GM23338 (cell line): ENCODE measurements around the gene SBSN. TPM values are rescaled to one million over a fixed set of nuclear protein-coding genes. Genes with fewer than 3 reads are reported as not detected.

Source experiments
- ATAC-seq: fragments of 200-7000 bp; cut with Tn5 transposase; 3 replicates; pipeline ENCODE4 v1.9.1; 2020
- DNase-seq: peaks from one replicate; pipeline ENCODE4 v3.0.0-alpha.2; 2015; ENCODE audit warnings: low spot score
- H2AFZ ChIP-seq: fragments of 200-600 bp; sonication (generic); 2 replicates; pipeline ENCODE4 v1.8.0; 2016; ENCODE audit warnings: antibody characterized with exemption, mild to moderate bottlenecking, moderate library complexity
- H3F3A ChIP-seq: fragments of 200-600 bp; sonication (generic); replicated peaks from 2 replicates; pipeline ENCODE4 v1.8.0; 2017; ENCODE audit warnings: antibody characterized with exemption, mixed run types, low read depth
- H3K27ac ChIP-seq: fragments of 200-600 bp; sonication (generic); 2 replicates; pipeline ENCODE4 v1.6.1; 2016; ENCODE audit warnings: low read depth
- H3K27me3 ChIP-seq: fragments of 200-600 bp; sonication (generic); 2 replicates; pipeline ENCODE4 v1.8.0; 2016; ENCODE audit warnings: mild to moderate bottlenecking, mixed run types, moderate library complexity; ENCODE audit not compliant: insufficient read depth
- H3K36me3 ChIP-seq: fragments of 200-600 bp; sonication (generic); 2 replicates; pipeline ENCODE4 v1.8.0; 2016; ENCODE audit warnings: mild to moderate bottlenecking; ENCODE audit not compliant: insufficient read depth
- H3K4me1 ChIP-seq: fragments of 200-600 bp; sonication (generic); 2 replicates; pipeline ENCODE4 v1.8.0; 2016; ENCODE audit warnings: mild to moderate bottlenecking, moderate library complexity; ENCODE audit not compliant: insufficient read depth
- H3K4me2 ChIP-seq: fragments of 200-600 bp; sonication (generic); 2 replicates; pipeline ENCODE4 v1.7.1; 2017; ENCODE audit warnings: mixed run types
- H3K4me3 ChIP-seq: fragments of 200-600 bp; sonication (generic); 2 replicates; pipeline ENCODE4 v1.6.1; 2016; ENCODE audit warnings: mixed run types
- H3K79me2 ChIP-seq: fragments of 200-600 bp; sonication (generic); replicated peaks from 2 replicates; pipeline ENCODE4 v1.8.0; 2017; ENCODE audit warnings: mild to moderate bottlenecking; ENCODE audit not compliant: insufficient read depth
- H3K9me2 ChIP-seq: fragments of 200-600 bp; sonication (generic); 2 replicates; pipeline ENCODE4 v1.8.0; 2017; ENCODE audit not compliant: insufficient read depth
- H4K20me1 ChIP-seq: fragments of 200-600 bp; sonication (generic); replicated peaks from 2 replicates; pipeline ENCODE4 v1.8.0; 2017; ENCODE audit warnings: mild to moderate bottlenecking; ENCODE audit not compliant: insufficient read depth
- H3K27ac Mint-ChIP-seq: 2 replicates; pipeline ENCODE4 v1.8.0; 2020; ENCODE audit warnings: inconsistent platforms, mild to moderate bottlenecking, moderate library complexity, mixed read lengths
- H3K27me3 Mint-ChIP-seq: 3 replicates; pipeline ENCODE4 v1.8.0; 2022; ENCODE audit warnings: low read depth, mild to moderate bottlenecking, moderate library complexity, mixed read lengths, inconsistent platforms; ENCODE audit not compliant: insufficient read depth, poor library complexity
- H3K36me3 Mint-ChIP-seq: 3 replicates; pipeline ENCODE4 v1.8.0; 2021; ENCODE audit warnings: low read depth, mild to moderate bottlenecking, inconsistent platforms, moderate library complexity, mixed read lengths
- H3K4me1 Mint-ChIP-seq: 3 replicates; pipeline ENCODE4 v1.8.0; 2020; ENCODE audit warnings: mild to moderate bottlenecking, inconsistent platforms, mixed read lengths
- H3K4me3 Mint-ChIP-seq: 3 replicates; pipeline ENCODE4 v1.8.0; 2021; ENCODE audit warnings: moderate library complexity, mild to moderate bottlenecking, inconsistent platforms, mixed read lengths
- H3K9me3 Mint-ChIP-seq: 3 replicates; pipeline ENCODE4 v1.8.0; 2020; ENCODE audit warnings: moderate library complexity, mild to moderate bottlenecking, inconsistent platforms, mixed read lengths
- CREB1 ChIP-seq: fragments of 250-450 bp; sonication (Bioruptor Pico); IDR thresholded peaks from 2 replicates; pipeline ENCODE4 v1.5.0; 2020; ENCODE audit warnings: low read depth, mild to moderate bottlenecking, moderate library complexity
- STAT1 ChIP-seq: IDR thresholded peaks from one replicate; pipeline ENCODE4 v1.6.1; 2016; ENCODE audit warnings: antibody characterized with exemption; ENCODE audit not compliant: unreplicated experiment
- ZNF331 ChIP-seq: fragments of 250-450 bp; sonication (Bioruptor Pico); IDR thresholded peaks from 2 replicates; pipeline ENCODE4 v1.5.0; 2020; ENCODE audit warnings: low read depth, mild to moderate bottlenecking, moderate library complexity
- polyA plus RNA-seq: library from polyadenylated mRNA; unstranded; fragments of >200 nt; fragmentation: Nextera tagmentation; extraction: Ambion mirVana; gene quantifications from 2 replicates; pipeline ENCODE4 v1.2.1, GENCODE V29; 2016
- total RNA-seq: library from RNA; depleted of rRNA; stranded (reverse); fragments of >200 nt; shearing (Covaris generic); gene quantifications from 2 replicates; pipeline ENCODE4 v1.2.3, GENCODE V29; 2014
- TF ChIP-seq, protein P1 (sequence below): IDR thresholded peaks from one replicate; pipeline ENCODE4 v1.6.1; 2018; ENCODE audit warnings: antibody characterized with exemption; ENCODE audit not compliant: unreplicated experiment
- TF ChIP-seq, protein P2 (sequence below): IDR thresholded peaks from 2 replicates; pipeline ENCODE4 v1.6.1; 2016; ENCODE audit warnings: antibody characterized with exemption

Gene SBSN
- total and polyA plus RNA-seq, 2 experiments from 2014 or later: 0.39 TPM; not detected in 1

- Mint-ChIP-seq H3K36me3 (peaks cover 94% of the 10 kb centered on the region), H3K4me3 (no peak overlapping the region), H3K27ac (peak overlapping the region; percentile 56; the same call in 1 of the 2 replicates), H3K27me3 (peaks cover 23% of the 10 kb centered on the region), H3K9me3 (no peaks in the 10 kb centered on the region), H3K4me1 (peaks cover 14% of the 10 kb centered on the region)
- Histone ChIP-seq H3K27me3 (no peaks in the 10 kb centered on the region), H3K4me2 (no peak overlapping the region), H3K36me3 (peaks cover 29% of the 10 kb centered on the region), H3K27ac (no peak overlapping the region), H3K79me2 (0 out of 2 replicates have a peak, but pooled peaks cover 5% of the 10 kb centered on the region), H3K9me2 (no peaks in the 10 kb centered on the region), H3K4me1 (no peaks in the 10 kb centered on the region), H3F3A (peaks cover 9% of the 10 kb centered on the region; the same call in 1 of the 2 replicates), H2AFZ (no peak overlapping the region), H3K4me3 (no peak overlapping the region), H4K20me1 (peaks cover 13% of the 10 kb centered on the region)
- ATAC-seq: no peak
- TF ChIP-seq, protein P1, sequence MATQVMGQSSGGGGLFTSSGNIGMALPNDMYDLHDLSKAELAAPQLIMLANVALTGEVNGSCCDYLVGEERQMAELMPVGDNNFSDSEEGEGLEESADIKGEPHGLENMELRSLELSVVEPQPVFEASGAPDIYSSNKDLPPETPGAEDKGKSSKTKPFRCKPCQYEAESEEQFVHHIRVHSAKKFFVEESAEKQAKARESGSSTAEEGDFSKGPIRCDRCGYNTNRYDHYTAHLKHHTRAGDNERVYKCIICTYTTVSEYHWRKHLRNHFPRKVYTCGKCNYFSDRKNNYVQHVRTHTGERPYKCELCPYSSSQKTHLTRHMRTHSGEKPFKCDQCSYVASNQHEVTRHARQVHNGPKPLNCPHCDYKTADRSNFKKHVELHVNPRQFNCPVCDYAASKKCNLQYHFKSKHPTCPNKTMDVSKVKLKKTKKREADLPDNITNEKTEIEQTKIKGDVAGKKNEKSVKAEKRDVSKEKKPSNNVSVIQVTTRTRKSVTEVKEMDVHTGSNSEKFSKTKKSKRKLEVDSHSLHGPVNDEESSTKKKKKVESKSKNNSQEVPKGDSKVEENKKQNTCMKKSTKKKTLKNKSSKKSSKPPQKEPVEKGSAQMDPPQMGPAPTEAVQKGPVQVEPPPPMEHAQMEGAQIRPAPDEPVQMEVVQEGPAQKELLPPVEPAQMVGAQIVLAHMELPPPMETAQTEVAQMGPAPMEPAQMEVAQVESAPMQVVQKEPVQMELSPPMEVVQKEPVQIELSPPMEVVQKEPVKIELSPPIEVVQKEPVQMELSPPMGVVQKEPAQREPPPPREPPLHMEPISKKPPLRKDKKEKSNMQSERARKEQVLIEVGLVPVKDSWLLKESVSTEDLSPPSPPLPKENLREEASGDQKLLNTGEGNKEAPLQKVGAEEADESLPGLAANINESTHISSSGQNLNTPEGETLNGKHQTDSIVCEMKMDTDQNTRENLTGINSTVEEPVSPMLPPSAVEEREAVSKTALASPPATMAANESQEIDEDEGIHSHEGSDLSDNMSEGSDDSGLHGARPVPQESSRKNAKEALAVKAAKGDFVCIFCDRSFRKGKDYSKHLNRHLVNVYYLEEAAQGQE: no peak
- DNase-seq: no peak
Measured at GRCh38 chr19:35501684-35502083, 26.4 kb downstream of the SBSN start.

- Histone ChIP-seq H3K79me2 (no peaks in the 10 kb centered on the region), H3K4me1 (no peaks in the 10 kb centered on the region), H3K36me3 (peaks cover 24% of the 10 kb centered on the region), H3K4me3 (no peak overlapping the region), H4K20me1 (peaks cover 13% of the 10 kb centered on the region), H3K27ac (no peak overlapping the region), H3K4me2 (no peak overlapping the region), H3K27me3 (no peaks in the 10 kb centered on the region), H3K9me2 (no peaks in the 10 kb centered on the region), H3F3A (peaks cover 11% of the 10 kb centered on the region; the same call in 1 of the 2 replicates), H2AFZ (no peak overlapping the region)
- no peaks in the 10 kb centered on the region for H3K9me3 Mint-ChIP-seq
- no peak for DNase-seq
- no peak for TF ChIP-seq CREB1 (CRISPR knock-in tag)
- TF ChIP-seq ZNF331 (CRISPR knock-in tag): no peak
- TF ChIP-seq, protein P2, sequence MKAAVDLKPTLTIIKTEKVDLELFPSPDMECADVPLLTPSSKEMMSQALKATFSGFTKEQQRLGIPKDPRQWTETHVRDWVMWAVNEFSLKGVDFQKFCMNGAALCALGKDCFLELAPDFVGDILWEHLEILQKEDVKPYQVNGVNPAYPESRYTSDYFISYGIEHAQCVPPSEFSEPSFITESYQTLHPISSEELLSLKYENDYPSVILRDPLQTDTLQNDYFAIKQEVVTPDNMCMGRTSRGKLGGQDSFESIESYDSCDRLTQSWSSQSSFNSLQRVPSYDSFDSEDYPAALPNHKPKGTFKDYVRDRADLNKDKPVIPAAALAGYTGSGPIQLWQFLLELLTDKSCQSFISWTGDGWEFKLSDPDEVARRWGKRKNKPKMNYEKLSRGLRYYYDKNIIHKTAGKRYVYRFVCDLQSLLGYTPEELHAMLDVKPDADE: no peak
- ATAC-seq: no peak
- H3K36me3 Mint-ChIP-seq: peaks cover 86% of the 10 kb centered on the region
- peaks cover 18% of the 10 kb centered on the region for H3K27me3 Mint-ChIP-seq
- peak overlapping the region; percentile 71; the same call in 1 of the 2 replicates for H3K27ac Mint-ChIP-seq
- H3K4me1 Mint-ChIP-seq: peaks cover 19% of the 10 kb centered on the region
- H3K4me3 Mint-ChIP-seq: no peak overlapping the region
Measured at GRCh38 chr19:35500611-35501010, 27.5 kb downstream of the SBSN start.

GRCh38 chr19:35498984-35499527, 29.1 kb downstream of the SBSN start:
- H3K27ac Mint-ChIP-seq: no peak overlapping the region
- Histone ChIP-seq H3K9me2 (no peaks in the 10 kb centered on the region), H3K4me1 (no peaks in the 10 kb centered on the region), H3K36me3 (peaks cover 10% of the 10 kb centered on the region), H4K20me1 (peaks cover 5% of the 10 kb centered on the region), H2AFZ (no peak overlapping the region), H3K27me3 (no peaks in the 10 kb centered on the region), H3F3A (peaks cover 11% of the 10 kb centered on the region; the same call in 1 of the 2 replicates), H3K4me2 (no peak overlapping the region), H3K27ac (no peak overlapping the region), H3K4me3 (no peak overlapping the region), H3K79me2 (no peaks in the 10 kb centered on the region)
- H3K4me3 Mint-ChIP-seq: no peak overlapping the region
- DNase-seq: no peak
- ATAC-seq: no peak
- no peaks in the 10 kb centered on the region for H3K9me3 Mint-ChIP-seq
- peaks cover 71% of the 10 kb centered on the region for H3K36me3 Mint-ChIP-seq
- peaks cover 22% of the 10 kb centered on the region for H3K27me3 Mint-ChIP-seq
- H3K4me1 Mint-ChIP-seq: peaks cover 27% of the 10 kb centered on the region
- TF ChIP-seq STAT1: no peak
